ENCODE results near the gene PIH1D2.

GRCh38 chr11:112082729-112083128, 8.9 kb upstream of the PIH1D2 start:
- TF ChIP-seq CTCF (conservative IDR thresholded peaks at IDR 0.05; ENCODE audit: low read depth, low read length) (no peak), EZH2 (IDR thresholded peaks at IDR 0.05; ENCODE audit: borderline replicate concordance, low read depth, low read length, poor library complexity, severe bottlenecking) (no peak)

Data from A673 (cell line).